ENCODE results near the gene KREMEN1. TPM values are rescaled to one million over a fixed set of nuclear protein-coding genes. Genes with fewer than 3 reads are reported as not detected.

The KREMEN1 gene
- total RNA-seq, 2 donors from 2014 or later, result 8.4 to 13.9 TPM

GRCh38 chr22:29211466-29211865, 138.6 kb downstream of the KREMEN1 start:
- Histone ChIP-seq H3K4me3 (no peak overlapping the region), H3K27ac (no peak overlapping the region), H3K4me1 (ENCODE audit: control insufficient read depth in 1 of 2, low read depth in 2 of 2) (peaks cover 0 to 2% of the 10 kb centered on the region in 2 donors), H3K9me3 (no peaks in the 10 kb centered on the region), H3K27me3 (replicated peaks; ENCODE audit: insufficient read depth) (no peaks in the 10 kb centered on the region), H3K36me3 (no peaks in the 10 kb centered on the region)
- TF ChIP-seq, protein P1, sequence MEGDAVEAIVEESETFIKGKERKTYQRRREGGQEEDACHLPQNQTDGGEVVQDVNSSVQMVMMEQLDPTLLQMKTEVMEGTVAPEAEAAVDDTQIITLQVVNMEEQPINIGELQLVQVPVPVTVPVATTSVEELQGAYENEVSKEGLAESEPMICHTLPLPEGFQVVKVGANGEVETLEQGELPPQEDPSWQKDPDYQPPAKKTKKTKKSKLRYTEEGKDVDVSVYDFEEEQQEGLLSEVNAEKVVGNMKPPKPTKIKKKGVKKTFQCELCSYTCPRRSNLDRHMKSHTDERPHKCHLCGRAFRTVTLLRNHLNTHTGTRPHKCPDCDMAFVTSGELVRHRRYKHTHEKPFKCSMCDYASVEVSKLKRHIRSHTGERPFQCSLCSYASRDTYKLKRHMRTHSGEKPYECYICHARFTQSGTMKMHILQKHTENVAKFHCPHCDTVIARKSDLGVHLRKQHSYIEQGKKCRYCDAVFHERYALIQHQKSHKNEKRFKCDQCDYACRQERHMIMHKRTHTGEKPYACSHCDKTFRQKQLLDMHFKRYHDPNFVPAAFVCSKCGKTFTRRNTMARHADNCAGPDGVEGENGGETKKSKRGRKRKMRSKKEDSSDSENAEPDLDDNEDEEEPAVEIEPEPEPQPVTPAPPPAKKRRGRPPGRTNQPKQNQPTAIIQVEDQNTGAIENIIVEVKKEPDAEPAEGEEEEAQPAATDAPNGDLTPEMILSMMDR (IDR thresholded peaks at IDR 0.05), result no peak
- no peak for DNase-seq (ENCODE audit: low spot score)
- no peak for ATAC-seq (ENCODE audit: insufficient number of reproducible peaks, low FRiP score, low read depth)

DNA sequence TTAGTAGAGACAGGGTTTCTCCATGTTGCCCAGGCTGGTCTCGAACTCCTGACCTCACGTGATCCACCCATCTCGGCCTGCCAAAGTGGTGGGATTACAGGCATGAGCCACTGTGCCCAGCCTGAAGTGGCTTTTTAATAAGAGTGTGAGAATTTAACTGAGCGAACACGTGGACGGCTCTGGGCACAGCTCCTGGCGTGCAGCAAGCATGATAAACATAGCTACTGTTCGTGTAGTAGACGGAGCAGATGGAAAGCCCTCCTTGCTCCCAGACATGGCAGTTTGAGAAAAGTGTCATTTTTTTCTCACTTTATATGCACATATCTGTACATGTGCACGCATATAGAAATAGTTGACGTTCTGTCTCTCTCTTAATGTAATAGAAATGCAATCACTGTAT, 139.9 kb downstream of the KREMEN1 start:
- ATAC-seq (ENCODE audit: insufficient number of reproducible peaks, low FRiP score, low read depth), result no peak

GRCh38 chr22:29213493-29213892, 140.7 kb downstream of the KREMEN1 start:
- Histone ChIP-seq H3K4me1 (ENCODE audit: control insufficient read depth in 1 of 2, low read depth in 2 of 2) (peaks cover 0 to 6% of the 10 kb centered on the region in 2 donors), H3K9me3 (no peaks in the 10 kb centered on the region), H3K36me3 (no peaks in the 10 kb centered on the region), H3K27ac (no peak overlapping the region), H3K4me3 (no peak overlapping the region), H3K27me3 (replicated peaks; ENCODE audit: insufficient read depth) (no peaks in the 10 kb centered on the region)
- ATAC-seq (ENCODE audit: insufficient number of reproducible peaks, low FRiP score, low read depth) (no peak), DNase-seq (ENCODE audit: low spot score) (no peak)
- TF ChIP-seq, protein P1 (IDR thresholded peaks at IDR 0.05), result no peak

More for the DNA sequence above, 139.9 kb downstream of the KREMEN1 start:
- Histone ChIP-seq H3K4me3 (no peak overlapping the region), H3K9me3 (no peaks in the 10 kb centered on the region), H3K36me3 (no peaks in the 10 kb centered on the region), H3K4me1 (ENCODE audit: control insufficient read depth in 1 of 2, low read depth in 2 of 2) (peaks cover 0 to 6% of the 10 kb centered on the region in 2 donors), H3K27ac (no peak overlapping the region), H3K27me3 (replicated peaks; ENCODE audit: insufficient read depth) (no peaks in the 10 kb centered on the region)
- TF ChIP-seq, protein P1 (IDR thresholded peaks at IDR 0.05), result no peak
- DNase-seq (ENCODE audit: low spot score), result no peak

DNA sequence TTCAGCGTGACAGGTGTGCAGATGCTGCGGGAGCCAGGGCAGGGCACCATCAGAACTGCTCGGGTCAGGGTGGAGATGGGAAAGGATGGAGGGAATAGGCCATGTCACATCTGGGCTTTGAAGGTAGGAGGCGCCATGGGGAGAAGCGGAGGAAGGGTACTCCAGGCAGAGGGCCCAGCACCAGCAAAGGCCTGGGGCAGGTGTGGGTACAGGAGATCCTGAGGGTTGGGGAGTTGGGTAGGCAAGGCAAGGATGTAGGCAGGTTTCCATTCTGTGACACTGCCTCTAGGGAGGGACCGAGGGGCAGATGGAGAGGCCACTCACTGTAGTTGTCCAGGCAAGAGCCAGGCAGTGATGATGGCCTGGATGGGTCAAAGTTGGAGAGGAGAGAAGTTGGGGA, 141.4 kb downstream of the KREMEN1 start:
- DNase-seq (ENCODE audit: low spot score) (no peak), ATAC-seq (ENCODE audit: insufficient number of reproducible peaks, low FRiP score, low read depth) (no peak)
- Histone ChIP-seq H3K4me1 (ENCODE audit: control insufficient read depth in 1 of 2, low read depth in 2 of 2) (peaks cover 0 to 6% of the 10 kb centered on the region in 2 donors), H3K27me3 (replicated peaks; ENCODE audit: insufficient read depth) (no peaks in the 10 kb centered on the region), H3K27ac (no peak overlapping the region), H3K36me3 (no peaks in the 10 kb centered on the region), H3K9me3 (no peaks in the 10 kb centered on the region), H3K4me3 (no peak overlapping the region)
- TF ChIP-seq, protein P1 (IDR thresholded peaks at IDR 0.05), result no peak

DNA sequence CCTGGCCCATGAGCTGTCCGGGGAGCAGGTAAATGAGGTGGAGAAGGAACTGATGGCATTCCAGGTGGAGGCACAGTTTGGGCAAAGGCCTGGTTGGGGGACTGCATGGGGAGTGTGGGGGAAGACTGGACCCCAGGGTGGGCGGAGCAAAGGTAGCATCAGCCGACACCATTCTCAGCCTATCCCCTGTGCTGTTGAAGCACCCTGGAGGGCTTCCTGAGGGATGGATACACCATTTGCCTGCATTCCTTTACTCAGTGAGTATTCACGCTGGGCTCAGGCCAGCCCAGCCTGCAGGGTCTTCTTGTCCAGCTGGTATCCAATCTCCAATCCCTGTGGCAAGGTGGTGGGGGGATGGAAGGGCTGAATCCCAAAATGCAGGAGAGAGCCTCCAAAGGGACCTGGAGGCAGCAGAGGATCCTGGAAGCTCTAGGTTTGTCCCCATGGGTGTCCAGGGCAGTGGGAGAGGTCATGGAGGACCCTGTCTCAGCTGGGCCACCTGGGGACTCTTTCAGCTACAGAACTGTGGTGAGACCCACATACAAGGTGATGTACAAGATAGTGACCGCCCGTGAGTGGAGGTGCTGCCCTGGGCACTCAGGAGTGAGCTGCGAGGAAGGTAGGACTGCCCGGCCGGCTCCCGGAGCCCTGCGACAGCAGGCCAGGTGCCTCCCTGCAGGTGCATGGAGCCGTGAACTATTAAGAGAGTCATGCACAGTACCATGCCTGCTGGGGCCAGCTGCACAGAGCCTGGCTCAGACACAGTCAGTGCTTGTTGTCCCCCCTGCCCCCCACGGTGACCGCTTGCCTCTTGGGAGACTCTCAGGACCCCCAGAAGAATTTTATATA, 142.4 kb downstream of the KREMEN1 start:
- DNase-seq (ENCODE audit: low spot score) (no peak), ATAC-seq (ENCODE audit: insufficient number of reproducible peaks, low FRiP score, low read depth) (no peak)
- TF ChIP-seq, protein P1 (IDR thresholded peaks at IDR 0.05), result no peak
- H3K27me3 ChIP-seq (replicated peaks; ENCODE audit: insufficient read depth), result no peaks in the 10 kb centered on the region
- H3K27ac ChIP-seq, result no peak overlapping the region
- peaks cover 0 to 6% of the 10 kb centered on the region in 2 donors for H3K4me1 ChIP-seq (ENCODE audit: control insufficient read depth in 1 of 2, low read depth in 2 of 2)
- H3K36me3 ChIP-seq, result no peaks in the 10 kb centered on the region
- H3K4me3 ChIP-seq, result no peak overlapping the region
- no peaks in the 10 kb centered on the region for H3K9me3 ChIP-seq
